Measurements from ENCODE around the gene PFKFB2. TPM values are rescaled to one million over a fixed set of nuclear protein-coding genes. Genes with fewer than 3 reads are reported as not detected.

The PFKFB2 gene
- total and polyA plus RNA-seq, 2 of the 8 experiments (the other 6 are each of a cell fraction or from before 2014, with no cell fraction given) = 6.7 to 19.1 TPM

- Histone ChIP-seq H2BK20ac (ENCODE audit: low read length) (no peak overlapping the region), H3K23me2 (ENCODE audit: low read depth, low read length) (no peaks in the 10 kb centered on the region), H3K27me3 (replicated peaks in 1 of 4; ENCODE audit: control insufficient read depth in 3 of 4, extremely low read depth in 1 of 4, insufficient read depth in 3 of 4, low read length in 3 of 4) (no peaks in the 10 kb centered on the region), H3K18ac (ENCODE audit: extremely low read depth, low read length) (no peak overlapping the region), H4K20me1 (replicated peaks in 1 of 2; ENCODE audit: control insufficient read depth in 1 of 2, insufficient read depth in 2 of 2, low read length in 2 of 2) (no peaks in the 10 kb centered on the region), H3K4me1 (replicated peaks in 1 of 4; ENCODE audit: control insufficient read depth in 3 of 4, insufficient read depth in 4 of 4, low read length in 3 of 4) (peaks cover 7 to 21% (median 20%) of the 10 kb centered on the region in 4 experiments), H3K79me2 (ENCODE audit: control insufficient read depth in 1 of 2, insufficient read depth in 2 of 2, low read length in 2 of 2) (no peaks in the 10 kb centered on the region), H2BK15ac (ENCODE audit: low read length) (no peak overlapping the region), H4K5ac (ENCODE audit: insufficient read length, low read depth, low read length) (no peak overlapping the region), H2AK5ac (ENCODE audit: low read depth, low read length) (no peak overlapping the region), H3K56ac (replicated peaks; ENCODE audit: insufficient read length, low read depth, low read length) (no peak overlapping the region), H4K91ac (replicated peaks; ENCODE audit: insufficient read length, low read length) (no peak overlapping the region), H3K9ac (replicated peaks in 1 of 4; ENCODE audit: extremely low read depth in 1 of 4, low read depth in 3 of 4, low read length in 3 of 4) (no peak overlapping the region), H2AFZ (ENCODE audit: low read length) (no peak overlapping the region), H3K4ac (replicated peaks; ENCODE audit: insufficient read length, low read depth, low read length) (no peak overlapping the region), H3K27ac (ENCODE audit: low read depth, low read length) (no peak overlapping the region), H4K8ac (ENCODE audit: extremely low read depth, insufficient read depth, low read length) (no peak overlapping the region), H3K23ac (ENCODE audit: insufficient read length) (no peak overlapping the region), H3K9me3 (ENCODE audit: insufficient read depth in 2 of 2, low read depth in 1 of 2, low read length in 1 of 2) (no peaks in the 10 kb centered on the region), H3K4me3 (ENCODE audit: extremely low read depth in 1 of 4, insufficient read depth in 2 of 4, low read depth in 3 of 4, low read length in 4 of 4) (no peak overlapping the region), H3K36me3 (ENCODE audit: control insufficient read depth in 2 of 4, insufficient read depth in 4 of 4, low read length in 3 of 4) (no peaks in the 10 kb centered on the region), H2BK120ac (replicated peaks; ENCODE audit: low read depth, low read length) (no peak overlapping the region), H3K4me2 (ENCODE audit: insufficient read depth in 1 of 2, low read depth in 2 of 2, low read length in 2 of 2) (no peak overlapping the region), H2BK12ac (ENCODE audit: low read depth, low read length) (no peak overlapping the region), H3K14ac (ENCODE audit: insufficient read length) (no peak overlapping the region), H2BK5ac (ENCODE audit: low read depth, low read length) (no peak overlapping the region), H3K79me1 (ENCODE audit: low read depth, low read length) (no peaks in the 10 kb centered on the region)
- WGBS, 2 experiments (ENCODE audit: extremely low coverage in 1 of 2, insufficient coverage in 1 of 2, insufficient read length in 1 of 2, insufficient replicate concordance in 2 of 2, low coverage in 1 of 2, low lambda C conversion rate in 2 of 2, missing lambda C conversion rate in 1 of 2) = 98% methylated on average over 2 of the region's 2 CpGs; no CpG with 5 or more reads in 1 of the 2 experiments
- ChIA-PET CTCF (ENCODE audit: partially characterized antibody) (interaction anchor here (0.6 to 6.1 kb wide), 5 partner anchors 18 to 104 kb away, joined by 3 to 40 read pairs (median 3); partner anchors contain the start of gene YOD1), POLR2A (ENCODE audit: partially characterized antibody) (interaction anchor here (1.6 kb wide), 1 partner anchor 7 kb away, joined by 3 read pairs; no protein-coding TSS in a partner anchor)
- DNase-seq (ENCODE audit: low read depth in 1 of 2, low spot score in 2 of 2) (no peak), FAIRE-seq (no peak)
- no peak for TF ChIP-seq GTF2F1 (IDR thresholded peaks at IDR 0.05; ENCODE audit: borderline replicate concordance, low read depth, low read length)
- no peak for TF ChIP-seq HDAC6 (IDR thresholded peaks at IDR 0.05; ENCODE audit: low read depth, low read length)
- TF ChIP-seq SIRT6 (IDR thresholded peaks at IDR 0.05; ENCODE audit: low read length) = no peak
- no peak for TF ChIP-seq CREB1 (IDR thresholded peaks at IDR 0.05)
- no peak for TF ChIP-seq RBBP5 (IDR thresholded peaks at IDR 0.05; ENCODE audit: borderline replicate concordance, low read depth, low read length)
- no peak for TF ChIP-seq CBX8 (IDR thresholded peaks at IDR 0.05; ENCODE audit: borderline replicate concordance, low read depth, low read length)
- TF ChIP-seq ATF3 (IDR thresholded peaks at IDR 0.05; ENCODE audit: insufficient read depth, low read depth, low read length) = no peak
- no peak for TF ChIP-seq MAFK (IDR thresholded peaks at IDR 0.05; ENCODE audit: low read depth, low read length)
- no peak for TF ChIP-seq SP2 (IDR thresholded peaks at IDR 0.05; ENCODE audit: low read length)
- TF ChIP-seq NANOG (IDR thresholded peaks at IDR 0.05; ENCODE audit: insufficient read depth, low read depth, low read length, poor library complexity, severe bottlenecking) = no peak
Measured at GRCh38 chr1:207028884-207029650, 24.0 kb upstream of the PFKFB2 start.

Data from H1 (cell line).